GM12878 (cell line): ENCODE results near the gene NACA. TPM values are rescaled to one million over a fixed set of nuclear protein-coding genes. Genes with fewer than 3 reads are reported as not detected.
A peak's percentile ranks its signal among the peaks of the same experiment; 100 is the strongest.

Source experiments
- CBFB ChIP-seq: IDR thresholded peaks from 2 replicates; pipeline ENCODE4 v1.6.1; 2016; ENCODE audit warnings: antibody characterized with exemption, low read depth
- CREM ChIP-seq: IDR thresholded peaks from 2 replicates; pipeline ENCODE4 v1.6.1; 2014; ENCODE audit warnings: antibody characterized with exemption, low read depth
- DPF2 ChIP-seq: fragments of 450-650 bp; IDR thresholded peaks from 2 replicates; pipeline ENCODE4 v1.6.1; 2017; ENCODE audit warnings: mild to moderate bottlenecking
- EED ChIP-seq: sonication (generic); IDR thresholded peaks from 2 replicates; pipeline ENCODE4 v1.6.1; 2016; ENCODE audit warnings: antibody characterized with exemption, low read depth
- EP300 ChIP-seq, 2 experiments: fragments of 150-350 bp in 1 of 2; IDR thresholded peaks; 2 replicates each; pipeline ENCODE4 v1.6.1; 2011 to 2012; ENCODE audit warnings: low read depth in 2 of 2, low read length in 2 of 2, borderline replicate concordance in 1 of 2, improper control_type of control experiment in 1 of 2, inconsistent platforms in 1 of 2; ENCODE audit not compliant: control insufficient read depth in 1 of 2
- HDGF ChIP-seq: fragments of 450-650 bp; IDR thresholded peaks from 2 replicates; pipeline ENCODE4 v1.6.1; 2016; ENCODE audit warnings: antibody characterized with exemption
- IRF4 ChIP-seq: IDR thresholded peaks from 2 replicates; pipeline ENCODE4 v1.6.1; 2011; ENCODE audit warnings: low read depth, low read length
- MTA2 ChIP-seq: fragments of 450-650 bp; IDR thresholded peaks from 2 replicates; pipeline ENCODE4 v1.6.1; 2016; ENCODE audit warnings: low read depth, mild to moderate bottlenecking, moderate library complexity
- NBN ChIP-seq: fragments of 450-650 bp; IDR thresholded peaks from 2 replicates; pipeline ENCODE4 v1.6.1; 2016
- PBX3 ChIP-seq: IDR thresholded peaks from 2 replicates; pipeline ENCODE4 v1.6.1; 2011; ENCODE audit warnings: mild to moderate bottlenecking, low read depth, low read length, moderate library complexity; ENCODE audit not compliant: insufficient replicate concordance
- PKNOX1 ChIP-seq: fragments of 450-650 bp; IDR thresholded peaks from 2 replicates; pipeline ENCODE4 v1.6.1; 2016; ENCODE audit warnings: mild to moderate bottlenecking
- POU2F2 ChIP-seq: IDR thresholded peaks from 3 replicates; pipeline ENCODE4 v1.6.1; 2011; ENCODE audit warnings: low read depth, mild to moderate bottlenecking, low read length, borderline replicate concordance
- RB1 ChIP-seq: fragments of 450-650 bp; formaldehyde crosslinking; IDR thresholded peaks from 2 replicates; pipeline ENCODE4 v1.6.1; 2017; ENCODE audit warnings: mild to moderate bottlenecking, borderline replicate concordance
- RUNX3 ChIP-seq: IDR thresholded peaks from 2 replicates; pipeline ENCODE4 v1.6.1; 2012; ENCODE audit warnings: low read length, inconsistent platforms
- SPI1 ChIP-seq: IDR thresholded peaks from 2 replicates; pipeline ENCODE4 v1.6.1; 2011; ENCODE audit warnings: low read depth, mild to moderate bottlenecking, low read length, moderate library complexity, borderline replicate concordance; ENCODE audit not compliant: insufficient read depth
- WRNIP1 ChIP-seq: IDR thresholded peaks from 2 replicates; pipeline ENCODE4 v1.6.1; 2011; ENCODE audit warnings: low read depth, low read length, improper control_type of control experiment, borderline replicate concordance
- polyA plus RNA-seq, 11 experiments: library from polyadenylated mRNA; depleted of rRNA in 4 of 11; unstranded in 6 of 11; stranded (reverse) in 5 of 11; fragments of >200 nt; fragmentation: Nextera tagmentation in 4 of 11; fragmentation: Illumina TruSeq in 1 of 11; extraction: Ambion mirVana in 4 of 11; extraction: Trizol in 1 of 11; gene quantifications; 1 replicate in 1 of 11; 2 replicates in 10 of 11; pipeline versions ENCODE4 v1.2.1 to v1.2.3, GENCODE V29; 2011 to 2016; ENCODE audit warnings: inconsistent platforms in 2 of 11, missing spikeins in 2 of 11, low read depth in 1 of 11
- total RNA-seq, 4 experiments: library from RNA; depleted of rRNA in 3 of 4; stranded (reverse); fragments of >200 nt in 3 of 4; fragmentation: Illumina TruSeq in 1 of 4; extraction: Trizol in 1 of 4; gene quantifications; 2 replicates each; pipeline versions ENCODE4 v1.2.1 to v1.2.3, GENCODE V29; 2013 to 2021

NACA gene
- total and polyA plus RNA-seq, 10 of the 15 experiments (the other 5 are each of a cell fraction or from before 2014, with no cell fraction given): 1,181 to 2,782 (median 1,905) TPM

- TF ChIP-seq PBX3: peak; percentile 51
- peak; percentile 51; the same call in 1 of the 2 replicates for TF ChIP-seq EED
- no peak for TF ChIP-seq RB1
- TF ChIP-seq CREM: 0 out of 2 replicates have a peak, but pooled peaks have one; percentile 21
- peak; percentile 78 for TF ChIP-seq IRF4
- peak; percentile 74 for TF ChIP-seq DPF2
- peak in 1 of 2 experiments; percentile 82; a peak in 2 of 4 replicates for TF ChIP-seq EP300 (IDR thresholded peaks at IDR 0.05; ENCODE audit: borderline replicate concordance in 1 of 2, control insufficient read depth in 1 of 2, low read depth in 2 of 2, low read length in 2 of 2)
- TF ChIP-seq PKNOX1: peak; percentile 93
- TF ChIP-seq CBFB: no peak
- peak; percentile 58; the same call in 1 of the 2 replicates for TF ChIP-seq MTA2
- TF ChIP-seq HDGF: peak; percentile 92
- peak; percentile 78 for TF ChIP-seq NBN
- TF ChIP-seq WRNIP1: no peak
- TF ChIP-seq RUNX3: peak; percentile 60
- TF ChIP-seq SPI1: peak; percentile 98
- TF ChIP-seq POU2F2: 0 out of 3 replicates have a peak, but pooled peaks have one; percentile 34
Measured at GRCh38 chr12:56766535-56766934, 41.4 kb upstream of the NACA start (continued).
